ENCODE data around the gene ZNF664.

Gene ZNF664

GRCh38 chr12:124011435-124012115 lies 38.6 kb downstream of the ZNF664 start:
- Histone ChIP-seq H3K27me3 (ENCODE audit: insufficient read depth, low read depth, severe bottlenecking) (no peaks in the 10 kb centered on the region), H3K4me3 (ENCODE audit: low read depth, low read length) (no peak overlapping the region), H3K36me3 (peaks cover 70% of the 10 kb centered on the region), H3K27ac (no peak overlapping the region), H3K9me3 (ENCODE audit: severe bottlenecking) (no peaks in the 10 kb centered on the region)
- no peak for DNase-seq
- no peak for TF ChIP-seq CTCF (IDR thresholded peaks at IDR 0.05; ENCODE audit: low read depth, low read length)

GRCh38 chr12:124013073-124013472 lies 40.1 kb downstream of the ZNF664 start:
- peaks cover 56% of the 10 kb centered on the region for H3K36me3 ChIP-seq
- no peak for DNase-seq

GRCh38 chr12:124015494-124016461 lies 42.8 kb downstream of the ZNF664 start:
- Histone ChIP-seq H3K4me3 (ENCODE audit: low read depth, low read length) (no peak overlapping the region), H3K27me3 (ENCODE audit: insufficient read depth, low read depth, severe bottlenecking) (no peaks in the 10 kb centered on the region), H3K27ac (no peak overlapping the region), H3K36me3 (peaks cover 35% of the 10 kb centered on the region), H3K9me3 (ENCODE audit: severe bottlenecking) (no peaks in the 10 kb centered on the region)
- DNase-seq = no peak
- TF ChIP-seq CTCF (IDR thresholded peaks at IDR 0.05; ENCODE audit: low read depth, low read length) = no peak

More at GRCh38 chr12:124013073-124013472, 40.1 kb downstream of the ZNF664 start:
- H3K27me3 ChIP-seq (ENCODE audit: insufficient read depth, low read depth, severe bottlenecking) = no peaks in the 10 kb centered on the region
- H3K9me3 ChIP-seq (ENCODE audit: severe bottlenecking) = no peaks in the 10 kb centered on the region
- no peak for TF ChIP-seq CTCF (IDR thresholded peaks at IDR 0.05; ENCODE audit: low read depth, low read length)
- no peak overlapping the region for H3K4me3 ChIP-seq (ENCODE audit: low read depth, low read length)
- no peak overlapping the region for H3K27ac ChIP-seq

GRCh38 chr12:124017064-124017463 lies 44.0 kb downstream of the ZNF664 start:
- Histone ChIP-seq H3K27ac (no peak overlapping the region), H3K9me3 (ENCODE audit: severe bottlenecking) (no peaks in the 10 kb centered on the region)

GRCh38 chr12:124018539-124018938 lies 45.5 kb downstream of the ZNF664 start:
- no peaks in the 10 kb centered on the region for H3K9me3 ChIP-seq (ENCODE audit: severe bottlenecking)
- no peak for DNase-seq
- no peak for TF ChIP-seq CTCF (IDR thresholded peaks at IDR 0.05; ENCODE audit: low read depth, low read length)
- H3K36me3 ChIP-seq = peaks cover 8% of the 10 kb centered on the region
- no peak overlapping the region for H3K27ac ChIP-seq
- H3K4me3 ChIP-seq (ENCODE audit: low read depth, low read length) = no peak overlapping the region
- H3K27me3 ChIP-seq (ENCODE audit: insufficient read depth, low read depth, severe bottlenecking) = no peaks in the 10 kb centered on the region

More at GRCh38 chr12:124017064-124017463, 44.0 kb downstream of the ZNF664 start:
- no peak for TF ChIP-seq CTCF (IDR thresholded peaks at IDR 0.05; ENCODE audit: low read depth, low read length)
- no peak for DNase-seq
- Histone ChIP-seq H3K36me3 (peaks cover 22% of the 10 kb centered on the region), H3K27me3 (ENCODE audit: insufficient read depth, low read depth, severe bottlenecking) (no peaks in the 10 kb centered on the region), H3K4me3 (ENCODE audit: low read depth, low read length) (no peak overlapping the region)
